ENCODE data around the gene RGS13.
"Not testable (repeated sequence)": the region's sequence is repeated elsewhere in the genome, so short reads cannot be mapped to it uniquely, and the experiment has no call there.

RGS13 gene

DNA sequence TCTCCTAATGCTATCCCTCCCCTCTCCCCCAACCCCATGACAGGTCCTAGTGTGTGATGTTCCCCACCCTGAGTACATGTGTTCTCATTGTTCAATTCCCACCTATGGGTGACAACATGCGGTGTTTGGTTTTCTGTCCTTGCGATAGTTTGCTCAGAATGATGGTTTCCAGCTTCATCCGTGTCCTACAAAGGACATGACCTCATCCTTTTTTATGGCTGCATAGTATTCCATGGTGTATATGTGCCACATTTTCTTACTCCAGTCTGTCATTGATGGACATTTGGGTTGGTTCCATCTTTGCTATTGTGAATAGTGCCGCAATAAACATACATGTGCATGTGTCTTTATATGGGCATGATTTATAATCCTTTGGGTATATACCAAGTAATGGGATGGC, 47.1 kb downstream of the RGS13 start:
- not testable (repeated sequence) for DNase-seq

DNA sequence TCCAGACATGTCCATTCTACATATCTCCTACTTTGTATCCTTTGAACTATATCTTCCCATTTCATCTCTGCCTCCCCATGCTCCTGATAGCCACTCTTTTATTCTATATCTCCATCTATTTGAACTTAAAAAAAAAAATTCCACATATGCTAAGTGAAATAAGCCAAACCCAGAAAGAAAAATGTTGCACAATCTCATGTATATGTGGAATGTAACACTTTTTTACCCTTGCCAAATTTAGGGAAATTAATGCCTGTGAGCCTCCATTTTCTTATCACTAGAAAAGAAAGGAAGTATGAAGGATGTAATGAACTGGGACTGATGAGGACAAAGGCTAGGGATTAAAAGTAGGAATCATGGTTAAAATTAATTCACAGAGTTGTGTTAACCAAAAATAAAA, 53.5 kb downstream of the RGS13 start:
- no peak for DNase-seq

DNA sequence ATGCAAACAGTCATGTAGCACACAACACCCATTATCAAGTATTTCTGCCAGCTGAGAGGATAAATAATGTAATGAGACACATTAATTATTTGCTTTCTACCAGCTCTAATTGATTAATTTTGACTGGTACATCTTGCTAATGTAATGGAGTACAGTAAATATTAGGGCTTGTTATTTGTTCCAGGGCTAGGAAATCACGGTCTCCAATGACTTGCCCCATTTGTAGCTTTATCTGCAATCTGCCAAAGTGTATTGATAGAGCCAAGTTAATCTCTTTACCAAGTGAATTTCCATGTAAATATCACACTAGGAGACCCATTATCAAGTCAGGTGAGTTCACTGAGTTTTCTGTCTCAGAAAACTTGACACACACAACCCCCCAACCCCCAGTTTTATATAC, 55.1 kb downstream of the RGS13 start:
- DNase-seq: no peak

- no peak for DNase-seq
Observed at GRCh38 chr1:192696082-192696481, 60.1 kb downstream of the RGS13 start.

GRCh38 chr1:192697771-192698170, 61.8 kb downstream of the RGS13 start:
- DNase-seq: no peak

DNA sequence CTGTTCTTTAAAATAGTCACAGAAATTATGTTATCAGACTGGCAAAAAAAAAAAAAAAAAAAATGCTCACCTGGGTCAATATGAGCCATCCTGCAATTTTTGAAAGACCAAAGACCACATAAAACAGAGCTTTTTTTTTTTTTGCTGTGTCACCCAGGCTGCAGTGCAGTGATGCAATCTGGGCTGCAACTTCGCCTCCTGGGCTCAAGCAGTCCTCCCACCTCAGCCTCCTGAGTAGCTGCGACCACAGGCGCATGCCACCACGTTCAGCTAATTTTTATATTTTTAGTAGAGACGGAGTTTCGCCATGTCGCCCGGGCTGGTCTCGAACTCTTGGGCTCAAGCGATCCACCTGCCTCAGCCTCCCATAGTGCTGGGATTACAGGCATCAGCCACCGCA, 62.8 kb downstream of the RGS13 start:
- no peak for DNase-seq

DNA sequence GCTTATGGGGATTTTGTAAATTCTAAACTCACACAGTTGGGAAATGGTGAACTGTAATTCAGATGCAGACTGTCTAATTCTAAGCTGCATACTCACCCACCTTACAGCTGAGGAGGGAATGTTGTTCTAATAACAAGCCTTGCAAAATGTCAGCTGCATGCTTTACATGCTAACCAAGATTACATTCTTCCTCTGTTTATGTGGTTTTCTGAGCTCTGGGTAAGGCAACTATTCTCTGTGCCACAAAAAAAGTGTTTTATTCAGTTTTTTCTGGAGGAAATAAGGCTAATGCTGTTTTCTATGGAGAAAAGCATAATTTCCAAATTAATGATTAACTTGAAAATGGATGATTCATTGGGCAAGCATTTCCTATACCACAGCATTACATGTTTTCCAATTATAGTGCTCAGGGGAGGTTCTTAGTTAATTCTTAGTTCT, 64.9 kb downstream of the RGS13 start:
- no peak for DNase-seq

DNA sequence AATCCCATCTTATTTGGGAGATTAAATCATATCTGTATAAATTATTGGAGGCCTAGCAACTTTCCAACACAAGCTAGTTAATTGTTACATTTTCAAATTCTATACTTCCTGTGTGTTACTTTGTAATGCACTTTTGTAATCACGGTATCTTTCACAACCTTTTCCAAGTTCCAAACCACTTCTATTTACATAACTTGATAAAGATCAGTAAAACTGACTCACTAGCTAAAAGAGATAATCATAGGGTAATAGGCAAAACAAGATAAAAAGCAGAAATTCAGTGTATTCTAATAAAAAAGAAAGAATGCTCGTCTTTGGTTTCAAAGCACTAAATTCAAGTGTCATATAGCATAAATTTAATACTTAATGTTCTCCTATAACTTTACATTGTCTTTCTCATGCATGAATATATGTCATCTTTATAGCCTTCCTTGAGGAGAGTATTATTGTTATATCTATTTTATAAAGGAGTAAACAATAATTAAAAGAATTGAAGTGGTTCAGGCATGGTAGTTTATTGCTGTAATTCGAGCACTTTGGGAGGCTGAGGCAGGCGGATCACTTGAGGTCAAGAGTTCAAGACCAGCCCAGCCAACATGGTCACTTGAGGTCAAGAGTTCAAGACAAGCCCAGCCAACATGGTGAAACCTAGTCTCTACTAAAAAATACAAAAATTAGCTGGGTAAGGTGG, 66.4 kb downstream of the RGS13 start:
- DNase-seq: no peak

- no peak for DNase-seq
Observed at GRCh38 chr1:192703283-192704206, 67.6 kb downstream of the RGS13 start.

GRCh38 chr1:192705510-192705909, 69.6 kb downstream of the RGS13 start:
- no peak for DNase-seq

- no peak for DNase-seq
Observed at GRCh38 chr1:192706936-192707335, 71.0 kb downstream of the RGS13 start.

DNA sequence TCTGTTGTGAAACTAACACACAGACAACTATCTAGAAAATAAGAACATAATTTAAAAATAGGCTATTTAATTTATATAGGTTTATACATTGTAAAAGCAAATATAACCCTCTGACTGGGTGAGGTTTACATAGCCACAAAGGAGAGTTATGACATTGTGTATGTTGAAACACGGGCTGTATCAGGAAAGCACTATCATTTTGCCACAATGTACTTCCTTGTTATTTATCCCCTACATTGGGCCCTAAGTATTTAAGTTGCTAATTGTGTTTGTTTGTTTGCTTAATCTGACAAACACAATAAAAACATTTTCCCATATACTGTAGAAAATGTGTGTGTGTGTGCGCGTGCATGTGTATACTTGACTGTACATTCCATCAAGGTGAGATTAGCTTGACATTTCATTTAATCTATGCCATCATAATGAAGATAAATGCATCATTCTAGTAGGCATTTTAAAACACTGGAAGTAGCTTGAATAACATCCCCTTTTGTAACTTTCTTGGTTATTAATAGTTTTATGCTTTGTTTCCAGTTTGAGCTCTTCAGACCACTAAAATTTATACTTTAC, 72.1 kb downstream of the RGS13 start:
- no peak for DNase-seq

- no peak for DNase-seq
Observed at GRCh38 chr1:192709544-192709943, 73.6 kb downstream of the RGS13 start.
